Endodermal cell (in vitro differentiated cells): Measurements from ENCODE around the gene CRTC3. TPM values are rescaled to one million over a fixed set of nuclear protein-coding genes. Genes with fewer than 3 reads are reported as not detected.

Experiments used
- DNase-seq: peaks from one replicate; pipeline ENCODE4 v3.0.0-alpha.2; 2017
- H3K27ac ChIP-seq: 2 replicates; pipeline ENCODE4 v1.5.1; 2013; ENCODE audit warnings: mild to moderate bottlenecking, low read depth, low read length, moderate library complexity
- H3K27me3 ChIP-seq: 2 replicates; pipeline ENCODE4 v1.6.1; 2013; ENCODE audit warnings: mild to moderate bottlenecking, low read length, moderate library complexity; ENCODE audit not compliant: insufficient read depth, control insufficient read depth, poor library complexity, severe bottlenecking
- H3K36me3 ChIP-seq: 2 replicates; pipeline ENCODE4 v1.7.0; 2013; ENCODE audit warnings: mild to moderate bottlenecking, low read length, moderate library complexity; ENCODE audit not compliant: control insufficient read depth, insufficient read depth
- H3K4me1 ChIP-seq: one replicate; pipeline ENCODE4 v1.7.0; 2013; ENCODE audit warnings: low read length; ENCODE audit not compliant: control insufficient read depth, insufficient read depth
- H3K4me3 ChIP-seq: 2 replicates; pipeline ENCODE4 v1.5.1; 2013; ENCODE audit warnings: mild to moderate bottlenecking, low read length, moderate library complexity
- H3K9ac ChIP-seq: 2 replicates; pipeline ENCODE4 v1.6.1; 2013; ENCODE audit warnings: mild to moderate bottlenecking, low read length, moderate library complexity; ENCODE audit not compliant: poor library complexity, severe bottlenecking; ENCODE audit errors: extremely low read depth
- H3K9me3 ChIP-seq: 2 replicates; pipeline ENCODE4 v1.6.1; 2013; ENCODE audit warnings: mild to moderate bottlenecking, low read length, moderate library complexity; ENCODE audit not compliant: control insufficient read depth
- H3K27ac Mint-ChIP-seq: 2 replicates; pipeline ENCODE4 v1.8.0; 2020; ENCODE audit warnings: mixed read lengths
- H3K27me3 Mint-ChIP-seq: 2 replicates; pipeline ENCODE4 v1.8.0; 2021; ENCODE audit warnings: mild to moderate bottlenecking, mixed read lengths; ENCODE audit not compliant: insufficient read depth
- H3K36me3 Mint-ChIP-seq: 2 replicates; pipeline ENCODE4 v1.8.0; 2020; ENCODE audit warnings: low read depth, mixed read lengths
- H3K4me1 Mint-ChIP-seq: 2 replicates; pipeline ENCODE4 v1.8.0; 2020; ENCODE audit warnings: mixed read lengths
- H3K4me3 Mint-ChIP-seq: 2 replicates; pipeline ENCODE4 v1.8.0; 2020; ENCODE audit warnings: mild to moderate bottlenecking, moderate library complexity, mixed read lengths
- H3K9me3 Mint-ChIP-seq: 2 replicates; pipeline ENCODE4 v1.8.0; 2020; ENCODE audit warnings: mild to moderate bottlenecking, mixed read lengths
- CTCF ChIP-seq: fragments of 200-600 bp; sonication (generic); conservative IDR thresholded peaks from 2 replicates; pipeline ENCODE4 v1.5.0; 2021; ENCODE audit warnings: antibody characterized with exemption, mild to moderate bottlenecking
- WGBS, 2 experiments: methylation state at CpG; one replicate each; pipeline versions ENCODE4 v1.1.5 to v1.1.7; 2013; ENCODE audit warnings: missing lambda C conversion rate in 2 of 2, mixed read lengths in 1 of 2; ENCODE audit not compliant: insufficient coverage in 1 of 2, insufficient read length in 1 of 2; 5-methylcytosine and 5-hydroxymethylcytosine counted together
- total RNA-seq, 2 donors: library from RNA; stranded (reverse); fragmentation: NEBNext Ultra II Directional in 1 of 2; extraction: Animal tissue kit (Norgen Biotek cat#: 25700) in 1 of 2; gene quantifications; 2 replicates in 1 of 2; 3 replicates in 1 of 2; pipeline ENCODE4 v1.2.1, GENCODE V29; 2021

Gene CRTC3
- total RNA-seq, 2 donors from 2014 or later: 17.3 to 21.9 TPM

- Histone ChIP-seq H3K27me3 (no peaks in the 10 kb centered on the region), H3K27ac (no peak overlapping the region), H3K9me3 (no peaks in the 10 kb centered on the region), H3K36me3 (no peaks in the 10 kb centered on the region), H3K4me1 (peaks cover 15% of the 10 kb centered on the region), H3K9ac (no peak overlapping the region), H3K4me3 (no peak overlapping the region)
- peaks cover 20% of the 10 kb centered on the region for H3K4me1 Mint-ChIP-seq
- no peak overlapping the region for H3K4me3 Mint-ChIP-seq
- no peak for DNase-seq
- no peak for TF ChIP-seq CTCF
- no peaks in the 10 kb centered on the region for H3K27me3 Mint-ChIP-seq
- H3K27ac Mint-ChIP-seq: peak overlapping the region; percentile 17
- H3K36me3 Mint-ChIP-seq: no peaks in the 10 kb centered on the region
- WGBS, 2 experiments: 88 to 89% methylated on average over 7 to 12 of the region's 12 CpGs
- H3K9me3 Mint-ChIP-seq: no peaks in the 10 kb centered on the region
Observed at GRCh38 chr15:90557186-90558084, 27.7 kb downstream of the CRTC3 start.

GRCh38 chr15:90558171-90558573 is 28.4 kb downstream of the CRTC3 start:
- Mint-ChIP-seq H3K4me3 (no peak overlapping the region), H3K36me3 (no peaks in the 10 kb centered on the region), H3K27ac (no peak overlapping the region), H3K27me3 (no peaks in the 10 kb centered on the region), H3K4me1 (peaks cover 22% of the 10 kb centered on the region), H3K9me3 (no peaks in the 10 kb centered on the region)
- no peak overlapping the region for H3K9ac ChIP-seq
- H3K36me3 ChIP-seq: no peaks in the 10 kb centered on the region
- no peaks in the 10 kb centered on the region for H3K27me3 ChIP-seq
- peaks cover 15% of the 10 kb centered on the region for H3K4me1 ChIP-seq
- no peak for TF ChIP-seq CTCF
- H3K9me3 ChIP-seq: no peaks in the 10 kb centered on the region
- no peak overlapping the region for H3K4me3 ChIP-seq
- WGBS, 2 experiments: 90 to 93% methylated on average over 4 of the region's 4 CpGs
- no peak overlapping the region for H3K27ac ChIP-seq
- DNase-seq: no peak

GRCh38 chr15:90559119-90559518 is 29.4 kb downstream of the CRTC3 start:
- no peaks in the 10 kb centered on the region for H3K36me3 Mint-ChIP-seq
- no peaks in the 10 kb centered on the region for H3K27me3 ChIP-seq
- H3K36me3 ChIP-seq: no peaks in the 10 kb centered on the region
- no peak overlapping the region for H3K27ac Mint-ChIP-seq
- peaks cover 15% of the 10 kb centered on the region for H3K4me1 ChIP-seq
- H3K4me3 Mint-ChIP-seq: no peak overlapping the region
- whole genome bisulfite sequencing, 2 experiments: 71 to 93% methylated on average over 1 of the region's 1 CpG
- no peaks in the 10 kb centered on the region for H3K9me3 ChIP-seq
- H3K4me3 ChIP-seq: no peak overlapping the region
- H3K9me3 Mint-ChIP-seq: no peaks in the 10 kb centered on the region
- no peak for TF ChIP-seq CTCF
- H3K27ac ChIP-seq: no peak overlapping the region
- no peak for DNase-seq
- no peaks in the 10 kb centered on the region for H3K27me3 Mint-ChIP-seq
- no peak overlapping the region for H3K9ac ChIP-seq
- H3K4me1 Mint-ChIP-seq: peaks cover 22% of the 10 kb centered on the region
